Activated T-cell treated with anti-CD3 and anti-CD28 coated beads for 24 hours (primary cell): ENCODE results near the gene CA7.
"Not testable (repeated sequence)": the region's sequence is repeated elsewhere in the genome, so short reads cannot be mapped to it uniquely, and the experiment has no call there.

ENCODE experiments used
- DNase-seq: peaks from one replicate; pipeline ENCODE4 v3.0.0-alpha.2; 2020; ENCODE audit warnings: low read depth

CA7 gene

DNA sequence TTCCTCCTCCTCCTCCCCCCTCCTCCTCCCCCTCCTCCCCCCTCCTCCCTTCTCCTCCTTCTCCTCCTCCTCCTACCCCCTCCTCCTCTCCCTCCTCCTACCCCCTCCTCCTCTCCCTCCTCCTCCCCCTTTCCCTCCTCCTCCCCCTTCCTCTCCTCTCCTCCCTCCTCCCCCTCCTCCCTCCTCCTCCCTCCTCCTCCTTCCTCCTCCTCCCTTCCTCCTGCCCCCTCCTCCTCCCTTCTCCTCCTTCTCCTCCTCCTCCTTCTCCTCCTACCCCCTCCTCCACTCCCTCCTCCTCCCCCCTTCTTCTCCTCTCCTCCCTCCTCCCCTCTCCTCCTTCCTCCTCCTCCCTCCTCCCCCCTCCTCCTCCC, 29.5 kb downstream of the CA7 start:
- no peak for DNase-seq

DNA sequence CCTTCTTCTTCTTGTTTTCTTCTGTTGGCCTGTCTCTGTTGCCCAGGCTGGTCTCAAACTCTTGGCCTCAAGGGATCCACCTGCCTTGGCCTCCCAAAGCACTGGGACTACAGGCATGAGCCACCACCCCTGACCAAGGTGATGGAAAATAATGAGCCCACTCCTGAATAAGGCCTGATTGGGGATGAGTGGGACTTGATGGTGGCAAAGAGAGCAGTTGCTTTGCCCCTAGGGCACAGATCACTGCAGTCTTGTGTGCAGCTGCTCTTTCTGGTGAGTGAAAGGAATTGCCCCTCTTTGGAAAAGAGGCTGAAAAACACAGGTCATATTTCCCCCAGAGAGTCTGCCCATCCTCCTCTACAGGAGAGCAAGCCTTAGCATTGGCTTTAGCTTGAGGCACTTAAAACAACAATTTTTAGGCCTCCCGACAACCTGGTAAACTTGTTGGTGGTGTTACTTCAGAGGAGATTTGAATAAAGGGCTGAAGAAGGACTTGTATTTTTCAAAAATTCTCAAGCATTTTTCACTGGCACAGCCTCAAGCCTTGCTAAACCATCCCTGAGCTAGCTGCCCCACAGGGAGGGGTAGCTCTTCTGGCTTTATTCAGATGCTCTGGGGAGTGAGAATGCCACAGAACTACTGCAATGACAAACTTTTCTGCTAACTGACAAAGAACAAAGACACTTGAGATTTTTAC, 30.0 kb downstream of the CA7 start:
- no peak for DNase-seq

DNA sequence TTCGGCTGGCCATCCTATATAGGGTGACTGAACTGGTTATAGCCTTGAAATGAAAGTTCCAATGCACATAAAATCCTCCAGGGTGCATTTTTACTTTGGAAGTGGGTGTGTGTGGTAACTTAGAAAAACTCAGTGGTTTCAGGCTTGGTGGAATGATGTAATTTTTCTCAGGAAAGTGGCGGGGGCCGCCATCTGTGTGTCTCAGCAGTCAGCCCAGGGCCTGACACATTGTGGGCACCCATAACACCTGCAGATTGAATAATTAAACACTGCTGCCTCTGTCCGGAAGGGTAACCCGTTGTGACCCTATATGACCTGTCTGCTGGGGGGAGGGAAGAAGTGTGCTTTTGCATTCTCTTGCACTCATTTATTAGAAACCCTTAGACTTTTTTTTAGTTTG, 33.9 kb downstream of the CA7 start:
- DNase-seq: peak; percentile 59

DNA sequence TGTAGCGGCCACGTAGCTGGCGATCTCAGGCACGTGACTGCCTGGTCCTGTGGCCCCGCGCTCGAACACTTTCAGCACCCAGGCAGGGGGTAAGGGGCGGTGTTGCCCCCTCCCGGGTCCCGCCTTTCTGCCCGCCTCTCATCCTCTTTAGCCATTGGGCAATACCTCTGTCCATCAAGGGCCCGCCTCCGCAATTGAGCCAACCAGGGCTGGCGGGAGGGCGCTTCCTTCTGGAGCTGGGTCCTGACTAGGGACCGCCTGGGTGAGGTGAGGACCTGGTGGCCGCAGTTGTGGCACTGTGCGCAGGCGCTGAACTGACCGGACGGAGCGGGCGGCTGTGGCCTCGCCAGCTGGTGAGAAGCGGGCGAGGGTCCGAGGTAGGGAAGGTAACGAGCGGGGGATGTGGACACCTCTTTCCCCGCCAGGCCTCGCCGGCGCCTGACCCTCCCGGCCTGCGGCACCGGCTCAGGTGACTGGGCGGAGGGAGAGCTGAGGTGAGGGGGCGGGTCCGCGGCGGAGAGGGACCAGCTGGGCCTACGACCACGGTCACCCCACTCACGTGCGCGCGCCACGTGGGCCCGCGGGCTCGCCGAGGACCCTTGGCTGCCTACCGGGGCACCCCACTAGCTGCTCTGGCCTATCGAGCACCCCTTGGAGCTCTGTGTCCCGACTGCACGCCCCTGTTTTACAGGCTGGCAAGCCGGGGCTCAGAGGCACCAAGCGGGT, 36.2 kb downstream of the CA7 start, which contains the start of gene PDP2:
Gene PDP2 (plus strand): TSS at position 228 of the 726 bp plus-strand sequence. CDS start 3,770 bp downstream, outside the sequence.
- peak; percentile 87 for DNase-seq

DNA sequence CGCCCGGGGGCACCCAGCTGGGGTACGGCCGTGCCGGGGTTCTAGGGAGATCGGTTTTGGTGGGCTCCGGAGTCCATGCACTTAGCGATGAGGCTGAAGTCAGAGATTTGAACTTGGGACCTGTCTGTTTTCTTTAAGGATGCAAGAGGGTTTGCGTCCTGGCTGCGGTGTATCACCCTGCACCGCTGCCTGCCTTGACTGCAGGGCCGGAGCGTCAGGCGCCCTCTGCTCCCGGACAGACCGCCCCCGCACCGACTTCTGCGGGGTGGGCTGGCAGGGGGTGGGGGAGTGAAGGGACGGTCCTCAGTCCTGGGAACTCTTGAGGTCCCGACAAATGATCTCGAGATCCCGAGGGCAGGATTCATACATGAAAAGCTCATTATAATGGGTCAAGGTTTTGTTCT, 36.8 kb downstream of the CA7 start:
- DNase-seq: no peak

DNA sequence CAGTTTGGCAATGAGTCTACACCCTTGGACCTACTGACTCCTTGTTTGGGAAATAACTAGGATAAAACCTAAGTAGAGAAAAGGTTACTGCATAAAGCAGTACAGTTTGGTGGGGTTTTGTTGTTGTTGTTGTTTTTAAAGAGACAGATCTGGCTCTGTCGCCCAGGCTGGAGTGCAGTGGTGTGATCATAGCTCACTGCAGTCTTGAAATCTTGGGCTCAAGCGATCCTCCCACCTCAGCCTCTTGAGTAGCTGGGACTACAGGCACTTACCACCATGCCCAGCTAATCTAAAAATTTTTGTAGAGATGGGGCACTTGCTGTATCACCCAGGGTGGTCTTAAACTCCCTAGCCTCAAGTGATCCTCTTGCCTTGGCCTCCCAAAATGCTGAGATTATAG, 37.3 kb downstream of the CA7 start:
- DNase-seq: no peak

DNA sequence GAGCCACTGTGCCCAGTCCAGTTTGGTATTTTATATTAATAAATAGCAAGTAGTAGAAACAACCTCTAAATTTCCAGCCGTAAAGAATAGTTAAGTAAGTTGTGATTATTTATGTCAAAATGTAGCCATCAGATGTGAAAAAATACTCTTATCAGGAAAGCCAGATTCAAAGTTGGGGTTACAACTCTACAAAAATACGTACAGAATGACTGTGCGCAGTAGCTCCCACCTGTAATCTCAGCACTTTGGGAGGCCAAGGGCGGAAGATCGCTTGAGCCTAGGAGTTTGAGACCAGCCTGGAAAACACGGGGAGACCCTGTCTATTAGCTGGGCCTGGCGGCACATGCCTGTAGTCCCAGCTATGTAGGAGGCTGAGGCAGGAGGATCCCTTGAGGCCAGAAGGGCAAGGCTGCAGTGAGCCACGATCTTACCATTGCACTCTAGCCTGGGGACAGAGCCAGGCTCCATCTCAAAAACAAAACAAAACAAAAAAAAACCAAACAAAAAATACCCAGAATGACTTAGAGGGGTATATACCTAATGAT, 37.8 kb downstream of the CA7 start:
- no peak for DNase-seq

DNA sequence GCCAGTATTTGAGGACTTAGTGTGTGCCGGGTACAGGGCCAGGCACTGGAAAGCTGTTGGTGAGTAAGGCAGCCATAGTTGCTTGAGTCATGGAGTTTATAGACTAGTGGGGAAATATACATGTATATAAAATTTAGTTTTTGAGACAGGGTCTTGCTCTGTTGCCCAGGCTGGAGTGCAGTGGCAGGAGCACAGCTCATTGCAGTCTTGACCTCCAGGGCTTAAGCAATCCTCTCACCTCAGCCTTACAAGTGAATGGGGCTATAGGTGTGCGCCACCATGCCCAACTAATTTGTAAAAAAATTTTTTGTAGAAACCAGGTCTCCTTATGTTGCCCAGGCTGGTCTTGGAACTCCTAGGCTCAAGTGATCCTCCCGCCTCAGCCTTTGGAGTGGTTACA, 38.5 kb downstream of the CA7 start:
- DNase-seq: no peak

DNA sequence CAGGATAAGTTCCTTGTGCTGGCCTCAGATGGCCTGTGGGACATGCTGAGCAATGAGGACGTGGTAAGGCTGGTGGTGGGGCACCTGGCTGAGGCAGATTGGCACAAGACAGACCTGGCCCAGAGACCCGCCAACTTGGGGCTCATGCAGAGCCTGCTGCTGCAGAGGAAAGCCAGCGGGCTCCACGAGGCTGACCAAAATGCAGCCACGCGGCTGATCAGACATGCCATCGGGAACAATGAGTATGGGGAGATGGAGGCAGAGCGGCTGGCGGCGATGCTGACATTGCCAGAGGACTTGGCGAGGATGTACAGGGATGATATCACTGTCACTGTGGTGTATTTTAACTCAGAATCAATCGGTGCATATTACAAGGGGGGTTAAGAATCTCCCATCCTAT, 41.3 kb downstream of the CA7 start:
- no peak for DNase-seq

DNA sequence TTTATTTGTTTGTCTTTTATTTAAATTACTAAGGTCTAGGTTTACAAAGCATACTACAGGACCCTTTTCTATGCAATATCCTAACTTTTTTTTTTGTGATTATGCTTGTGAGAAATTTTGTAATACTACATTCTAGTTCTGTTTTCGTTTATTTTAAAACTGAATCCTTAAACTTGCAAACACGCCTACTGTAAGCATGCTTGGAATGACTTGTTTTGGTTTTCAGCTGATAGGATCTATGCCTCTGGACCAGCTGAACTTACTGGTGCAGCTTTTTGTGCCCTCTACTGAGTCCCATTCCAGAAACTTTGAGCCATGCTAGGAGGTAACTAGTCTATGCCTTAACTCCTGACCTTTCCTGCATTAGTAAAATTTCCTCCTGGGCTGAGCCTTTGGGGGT, 42.1 kb downstream of the CA7 start:
- no peak for DNase-seq

DNA sequence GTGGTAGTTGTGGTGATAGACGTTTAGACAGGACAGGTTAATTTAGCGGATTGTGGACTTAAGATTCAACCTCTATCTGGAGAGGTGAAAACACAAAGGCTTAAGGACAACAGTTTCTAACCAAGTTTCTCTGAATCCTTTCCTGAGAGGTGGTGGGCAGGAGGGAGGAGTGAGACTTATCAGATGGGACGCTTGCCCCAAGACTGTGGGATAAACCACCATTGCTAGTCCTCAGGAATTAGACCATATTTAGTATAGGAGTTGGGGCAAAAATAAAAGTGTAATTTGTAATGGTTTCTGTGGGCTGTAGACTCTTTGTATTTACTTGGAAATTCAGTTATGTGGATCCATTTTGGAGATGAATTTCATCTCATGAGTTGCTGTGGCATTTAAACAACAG, 42.7 kb downstream of the CA7 start:
- no peak for DNase-seq

DNA sequence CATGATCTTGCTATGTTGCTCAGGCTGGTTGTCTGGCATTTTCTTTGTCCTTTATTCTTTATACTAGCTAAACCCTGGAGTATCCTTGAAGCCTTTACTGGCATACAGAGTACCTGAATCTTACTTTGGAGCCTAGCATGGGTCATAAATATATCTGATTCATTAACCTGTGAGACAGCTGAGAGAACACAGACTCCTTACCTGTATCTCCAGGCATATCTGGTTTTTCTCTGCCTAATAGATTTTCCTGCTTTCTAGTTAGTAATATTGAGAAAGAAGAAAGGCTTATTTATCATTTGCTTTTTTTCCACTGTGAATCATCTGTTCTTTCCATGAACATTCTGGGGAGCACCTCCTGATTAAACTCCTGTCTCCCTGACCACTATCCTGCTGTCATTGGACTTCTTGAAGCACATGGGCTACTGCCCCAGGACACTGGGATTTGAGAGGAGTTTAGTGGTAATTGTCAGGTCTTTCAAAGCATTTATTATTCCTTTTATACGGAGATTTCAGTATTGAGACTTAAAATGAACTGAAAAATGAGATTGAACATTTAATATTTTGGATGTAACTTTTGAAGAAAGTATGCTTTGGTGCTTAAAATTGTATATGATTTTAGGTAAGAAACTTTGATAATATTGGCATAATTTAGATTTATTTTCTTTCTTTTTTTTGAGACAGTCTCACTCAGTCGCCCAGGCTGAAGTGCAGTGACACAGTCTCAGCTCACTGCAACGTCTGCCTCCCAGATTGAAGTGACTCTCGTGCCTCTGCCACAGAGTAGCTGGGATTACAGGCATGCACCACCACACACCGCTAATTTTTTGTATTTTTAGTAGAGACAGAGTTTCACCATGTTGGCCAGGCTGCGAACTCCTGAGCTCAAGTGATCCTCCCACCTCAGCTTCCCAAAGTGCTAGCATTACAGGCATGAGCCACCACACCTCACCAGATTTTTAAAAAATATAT, 44.7 kb downstream of the CA7 start:
- no peak for DNase-seq

DNA sequence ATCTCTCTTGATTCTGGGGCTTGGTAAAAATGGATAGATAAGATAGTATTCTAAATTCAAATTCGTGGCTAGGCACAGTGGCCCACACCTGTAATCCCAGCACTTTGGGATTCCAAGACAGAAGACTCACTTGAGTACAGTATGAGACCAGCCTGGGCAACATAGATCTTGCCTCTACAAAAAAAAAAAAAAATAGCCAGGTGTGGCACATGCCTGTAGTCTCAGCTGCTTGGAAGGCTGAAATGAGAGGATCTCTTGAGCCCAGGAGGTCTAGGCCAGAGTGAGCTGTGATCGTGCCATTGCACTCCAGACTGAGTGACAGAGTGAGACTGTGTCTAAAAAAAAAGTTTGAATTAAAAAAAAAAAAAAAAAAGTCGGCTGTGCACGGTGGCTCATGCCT, 45.4 kb downstream of the CA7 start:
- DNase-seq: no peak

DNA sequence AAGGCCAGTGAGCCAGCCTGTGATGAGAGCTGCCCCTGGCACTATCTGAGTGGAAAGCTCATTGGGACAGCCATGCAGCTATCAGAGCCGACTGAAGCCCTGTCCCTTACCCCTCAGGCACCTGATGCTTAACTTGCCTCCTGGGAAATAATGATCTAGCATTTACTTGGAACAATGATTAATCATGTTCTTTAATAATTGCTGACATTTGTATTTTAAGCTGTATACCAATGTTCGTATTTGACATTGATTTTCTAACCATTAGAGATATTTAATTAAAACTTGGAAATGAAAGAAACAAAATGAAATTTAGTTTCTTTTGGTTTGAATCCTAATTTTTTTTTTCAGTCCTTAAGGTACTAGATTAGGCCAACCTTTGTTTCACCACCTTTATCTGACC, 46.6 kb downstream of the CA7 start:
- no peak for DNase-seq

DNA sequence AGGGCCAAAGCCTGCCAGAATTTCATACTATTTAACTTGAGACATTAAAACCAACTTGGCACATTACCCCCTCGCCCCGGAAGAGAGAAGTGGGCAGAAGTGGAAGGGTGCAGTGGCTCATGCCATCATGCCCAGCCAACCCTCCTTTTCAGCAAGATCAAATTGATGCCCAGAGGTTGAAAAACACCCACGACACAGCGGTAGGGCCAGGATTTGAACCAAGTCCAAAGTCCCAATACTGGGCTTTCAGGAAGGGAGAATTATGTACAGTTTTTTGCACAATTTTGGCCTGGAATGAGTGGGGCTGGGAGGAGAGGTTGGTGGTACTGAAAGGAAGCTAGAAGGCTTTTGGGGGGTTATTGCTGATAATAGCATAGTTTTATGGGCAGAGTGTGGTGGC, 47.1 kb downstream of the CA7 start:
- DNase-seq: no peak

DNA sequence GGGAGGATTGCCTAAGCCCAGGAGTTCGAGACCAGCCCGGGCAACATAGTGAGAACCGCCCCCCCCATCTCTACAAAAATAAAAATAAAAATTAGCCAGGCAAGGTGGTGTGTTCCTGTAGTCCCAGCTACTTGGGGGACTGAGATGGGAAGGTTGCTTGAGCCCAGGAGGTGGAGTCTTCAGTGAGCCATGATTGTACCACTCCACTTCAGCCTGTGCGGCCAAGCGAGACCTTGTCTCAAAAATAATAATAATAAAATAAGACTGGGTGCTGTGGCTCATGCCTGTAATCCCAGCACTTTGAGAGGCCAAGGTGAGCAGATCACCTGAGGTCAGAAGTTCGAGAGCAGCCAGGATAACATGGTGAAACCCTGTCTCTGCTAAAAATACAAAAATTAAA, 47.6 kb downstream of the CA7 start:
- DNase-seq: no peak

DNA sequence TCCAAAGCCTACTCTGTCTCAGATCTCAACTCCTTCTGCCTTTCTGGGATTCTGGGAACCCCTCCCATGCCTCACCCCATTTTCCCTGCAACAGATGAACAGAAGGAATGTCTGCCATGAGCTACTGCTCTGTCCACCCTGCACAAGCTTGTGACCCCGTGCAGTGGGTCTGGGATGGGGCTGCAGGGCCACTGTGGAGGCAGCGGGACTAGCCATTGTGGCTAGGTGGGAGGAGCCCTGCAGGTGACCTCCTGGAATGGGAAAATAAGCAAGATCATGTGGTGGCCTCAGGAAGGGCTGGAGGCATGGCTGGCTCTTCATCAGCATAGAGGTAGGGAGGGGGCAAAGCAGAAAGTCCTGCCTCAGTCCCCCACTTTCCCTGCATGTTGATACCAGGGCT, 49.8 kb downstream of the CA7 start:
- no peak for DNase-seq

DNA sequence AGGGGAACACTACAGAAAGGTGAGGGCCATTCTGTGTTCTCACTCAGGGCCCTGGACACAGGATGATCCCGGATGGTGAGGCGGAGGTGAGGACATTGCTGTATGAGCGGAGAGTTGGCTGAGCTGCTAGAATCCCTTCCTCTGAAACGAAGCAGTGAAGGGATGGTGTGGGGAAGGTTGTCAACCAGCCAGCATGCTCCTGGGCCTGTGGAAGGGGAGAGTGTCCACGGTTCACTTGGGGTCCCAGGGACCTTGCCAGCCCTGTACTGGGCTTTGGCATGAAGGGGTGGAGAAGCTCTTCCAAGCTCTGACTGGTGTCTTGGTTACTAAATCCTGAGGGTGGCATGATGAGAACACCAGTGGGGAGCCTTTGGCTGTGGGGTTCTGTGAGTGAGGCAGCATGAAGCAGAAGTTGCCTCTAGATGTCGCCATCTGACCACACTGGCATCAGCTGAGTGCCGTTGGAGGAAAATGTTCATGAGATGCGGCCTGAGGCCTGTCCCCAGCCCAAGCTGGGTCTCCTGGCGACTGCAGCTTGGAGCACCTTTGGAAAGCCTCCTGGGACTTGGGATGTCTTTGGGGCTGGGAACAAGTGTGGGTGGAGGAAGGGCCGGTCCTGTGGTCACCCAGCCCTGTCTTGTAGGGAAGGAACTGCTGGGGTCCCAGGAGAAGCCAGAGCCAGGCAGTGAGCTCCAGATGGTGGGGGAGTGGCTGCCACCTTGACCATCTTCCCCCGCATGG, 50.9 kb downstream of the CA7 start:
- peak; percentile 37 for DNase-seq

DNA sequence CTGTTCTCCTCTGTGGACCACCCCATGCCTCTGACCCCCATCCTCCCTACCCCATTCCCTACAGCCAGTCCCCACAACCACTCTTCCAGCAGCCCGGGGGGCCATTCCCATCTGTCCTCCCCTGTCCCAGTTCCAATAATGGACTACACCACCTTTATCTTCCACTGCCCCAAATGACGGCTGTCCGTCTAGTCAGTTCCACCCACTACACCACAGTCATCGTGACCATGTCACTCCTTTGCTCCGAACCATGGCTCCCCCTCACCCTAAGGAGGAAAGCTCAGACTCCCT, 51.4 kb downstream of the CA7 start:
- DNase-seq: no peak

DNA sequence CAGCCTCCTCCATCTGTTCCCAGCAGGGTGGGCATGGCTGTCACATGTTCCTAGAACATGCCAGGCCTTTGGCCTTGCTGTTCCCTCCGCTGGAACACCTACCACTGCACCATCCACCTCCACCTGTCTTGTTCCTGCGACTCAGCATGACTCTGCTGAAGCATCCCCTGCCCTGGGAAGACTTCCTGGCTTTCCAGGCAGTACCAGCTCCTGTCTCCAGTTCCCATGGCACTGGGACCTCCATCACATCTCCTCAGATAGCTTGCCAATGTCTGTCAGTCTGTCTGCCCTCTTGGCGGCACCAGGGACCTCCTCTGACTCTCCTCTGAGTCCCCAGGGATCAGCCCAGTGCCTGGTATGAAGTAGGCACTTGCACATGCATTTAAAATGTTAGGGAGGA, 51.8 kb downstream of the CA7 start:
- DNase-seq: no peak

DNA sequence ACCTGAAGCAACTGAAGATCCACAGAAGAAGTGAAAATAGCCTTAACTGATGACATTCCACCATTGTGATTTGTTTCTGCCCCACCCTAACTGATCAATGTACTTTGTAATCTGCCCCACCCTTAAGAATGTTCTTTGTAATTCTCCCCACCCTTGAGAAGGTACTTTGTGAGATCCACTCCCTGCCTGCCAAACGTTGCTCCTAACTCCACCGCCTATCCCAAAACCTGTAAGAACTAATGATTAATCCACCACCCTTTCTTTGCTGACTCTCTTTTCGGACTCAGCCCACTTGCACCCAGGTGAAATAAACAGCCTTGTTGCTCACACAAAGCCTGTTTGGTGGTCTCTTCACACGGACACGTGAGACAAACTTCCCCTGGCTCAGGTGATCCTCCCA, 52.5 kb downstream of the CA7 start:
- not testable (repeated sequence) for DNase-seq

DNA sequence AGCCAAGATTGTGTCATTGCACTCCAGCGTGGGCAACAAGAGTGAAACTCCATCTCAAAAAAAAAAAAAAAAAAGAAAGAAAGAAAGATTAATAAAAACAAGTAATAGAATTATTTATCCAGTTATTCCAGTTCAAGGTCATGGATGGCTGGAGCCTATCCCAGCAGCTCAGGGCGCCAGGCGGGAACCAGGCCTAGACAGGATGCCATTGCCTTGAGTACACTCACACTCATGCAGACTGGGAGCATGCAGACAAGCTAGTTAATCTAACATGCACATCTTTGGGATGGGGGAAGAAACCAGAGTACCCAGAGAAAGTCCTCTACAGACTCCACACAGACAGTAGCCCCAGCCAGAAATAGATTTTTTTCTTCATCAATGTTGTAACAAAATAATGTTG, 54.0 kb downstream of the CA7 start:
- DNase-seq: no peak
